GM12875 (cell line): ENCODE measurements around the gene CD300LF.

ENCODE experiments used
- H3K4me3 ChIP-seq: one replicate; pipeline ENCODE4 v1.5.1; 2011; ENCODE audit warnings: low read depth, low read length, control low read depth
- CTCF ChIP-seq: IDR thresholded peaks from 2 replicates; pipeline ENCODE4 v1.5.1; 2011; ENCODE audit warnings: low read depth, mild to moderate bottlenecking, control low read depth, inconsistent platforms, low read length, moderate library complexity, borderline replicate concordance; ENCODE audit not compliant: insufficient read depth

Gene CD300LF

GRCh38 chr17:74740641-74741387 lies 28.1 kb upstream of the CD300LF start:
- no peak for TF ChIP-seq CTCF
- H3K4me3 ChIP-seq: no peak overlapping the region

- TF ChIP-seq CTCF: no peak
- H3K4me3 ChIP-seq: no peak overlapping the region
Observed at GRCh38 chr17:74740173-74740572, 27.4 kb upstream of the CD300LF start.

- TF ChIP-seq CTCF: no peak
- H3K4me3 ChIP-seq: no peak overlapping the region
Observed at GRCh38 chr17:74739227-74739831, 26.6 kb upstream of the CD300LF start.

GRCh38 chr17:74738051-74738996 lies 25.6 kb upstream of the CD300LF start:
- TF ChIP-seq CTCF: no peak
- peak overlapping the region; percentile 52 for H3K4me3 ChIP-seq

GRCh38 chr17:74737299-74738050 lies 24.8 kb upstream of the CD300LF start:
- peak overlapping the region; percentile 52 for H3K4me3 ChIP-seq
- TF ChIP-seq CTCF: peak; percentile 66

GRCh38 chr17:74736513-74737298 lies 24.0 kb upstream of the CD300LF start, which contains the start of gene RAB37:
RAB37 (plus strand) TSS chr17:74737256; CDS start chr17:74737273, 17 bp downstream.
- TF ChIP-seq CTCF: peak; percentile 76
- H3K4me3 ChIP-seq: peak within 1 kb of the TSS; percentile 52
